ENCODE measurements around the gene COPE.
"Not testable (repeated sequence)": the region's sequence is repeated elsewhere in the genome, so short reads cannot be mapped to it uniquely, and the experiment has no call there.

Gene COPE

GRCh38 chr19:18928018-18928805, 9.0 kb upstream of the COPE start:
- Mint-ChIP-seq H3K4me1 (peaks cover 10% of the 10 kb centered on the region), H3K9me3 (no peaks in the 10 kb centered on the region), H3K36me3 (peaks cover 15% of the 10 kb centered on the region), H3K27me3 (peaks cover 12% of the 10 kb centered on the region), H3K4me3 (no peak overlapping the region), H3K27ac (no peak overlapping the region)
- no peak for DNase-seq
- CTCF ChIA-PET, result interaction anchor here (2.2 kb wide), 1 partner anchor 14 kb away, joined by 6 read pairs; no protein-coding TSS in a partner anchor

- H3K36me3 Mint-ChIP-seq, result peaks cover 21% of the 10 kb centered on the region
- peaks cover 14% of the 10 kb centered on the region for H3K4me1 Mint-ChIP-seq
- CTCF ChIA-PET, result no interaction called here
- H3K27me3 Mint-ChIP-seq, result no peaks in the 10 kb centered on the region
- H3K27ac Mint-ChIP-seq, result no peak overlapping the region
- no peak for DNase-seq
- H3K4me3 Mint-ChIP-seq, result no peak overlapping the region
- H3K9me3 Mint-ChIP-seq, result no peaks in the 10 kb centered on the region
These were observed 5.6 kb upstream of the COPE start for GRCh38 chr19:18924684-18925213.

- Mint-ChIP-seq H3K4me3 (peak overlapping the region; percentile 31), H3K4me1 (peaks cover 27% of the 10 kb centered on the region), H3K27ac (no peak overlapping the region), H3K27me3 (no peaks in the 10 kb centered on the region), H3K9me3 (no peaks in the 10 kb centered on the region), H3K36me3 (peaks cover 28% of the 10 kb centered on the region)
- CTCF ChIA-PET, result no interaction called here
- no peak for DNase-seq
These were observed 3.2 kb upstream of the COPE start for GRCh38 chr19:18922228-18922985.

- H3K4me1 Mint-ChIP-seq, result peaks cover 31% of the 10 kb centered on the region
- no peaks in the 10 kb centered on the region for H3K9me3 Mint-ChIP-seq
- no peaks in the 10 kb centered on the region for H3K27me3 Mint-ChIP-seq
- H3K4me3 Mint-ChIP-seq, result peak overlapping the region; percentile 84
- no peak for DNase-seq
- H3K36me3 Mint-ChIP-seq, result peaks cover 30% of the 10 kb centered on the region
- CTCF ChIA-PET, result no interaction called here
- no peak overlapping the region for H3K27ac Mint-ChIP-seq
These were observed 2.4 kb upstream of the COPE start for GRCh38 chr19:18921593-18921992.

GRCh38 chr19:18920400-18920799, 1.2 kb upstream of the COPE start:
- CTCF ChIA-PET, result no interaction called here
- Mint-ChIP-seq H3K4me3 (peak overlapping the region; percentile 84), H3K36me3 (peaks cover 28% of the 10 kb centered on the region), H3K9me3 (no peaks in the 10 kb centered on the region), H3K4me1 (peaks cover 36% of the 10 kb centered on the region), H3K27me3 (no peaks in the 10 kb centered on the region), H3K27ac (peak overlapping the region; percentile 90)
- DNase-seq, result no peak

GRCh38 chr19:18919900-18920214, 670 bp upstream of the COPE start:
- no peaks in the 10 kb centered on the region for H3K27me3 Mint-ChIP-seq
- H3K27ac Mint-ChIP-seq, result peak overlapping the region; percentile 90
- peak overlapping the region; percentile 84 for H3K4me3 Mint-ChIP-seq
- no peaks in the 10 kb centered on the region for H3K9me3 Mint-ChIP-seq
- CTCF ChIA-PET, result interaction anchor here (1.1 to 1.4 kb wide), 3 partner anchors 12 to 73 kb away, joined by 3 to 4 read pairs (median 3); no protein-coding TSS in a partner anchor
- no peak for DNase-seq
- H3K36me3 Mint-ChIP-seq, result peaks cover 31% of the 10 kb centered on the region
- H3K4me1 Mint-ChIP-seq, result peaks cover 36% of the 10 kb centered on the region

GRCh38 chr19:18917593-18917992, 1.6 kb downstream of the COPE start:
- peak overlapping the region; percentile 27 for H3K4me3 Mint-ChIP-seq
- H3K9me3 Mint-ChIP-seq, DNase-seq, CTCF ChIA-PET, H3K27me3 Mint-ChIP-seq: not testable (repeated sequence)
- peak overlapping the region; percentile 60 for H3K27ac Mint-ChIP-seq
- H3K36me3 Mint-ChIP-seq, result peaks cover 33% of the 10 kb centered on the region
- peaks cover 39% of the 10 kb centered on the region for H3K4me1 Mint-ChIP-seq

- Mint-ChIP-seq H3K4me3 (no peak overlapping the region), H3K27me3 (no peaks in the 10 kb centered on the region), H3K36me3 (peaks cover 29% of the 10 kb centered on the region), H3K9me3 (no peaks in the 10 kb centered on the region), H3K4me1 (peaks cover 33% of the 10 kb centered on the region), H3K27ac (no peak overlapping the region)
- CTCF ChIA-PET, result interaction anchor here (0.5 to 1.4 kb wide), 3 partner anchors 35 to 71 kb away, joined by 3 read pairs; no protein-coding TSS in a partner anchor
- peak; percentile 56 for DNase-seq
These were observed 3.5 kb downstream of the COPE start for GRCh38 chr19:18915639-18916038.

- H3K9me3 Mint-ChIP-seq, result no peaks in the 10 kb centered on the region
- no peaks in the 10 kb centered on the region for H3K27me3 Mint-ChIP-seq
- CTCF ChIA-PET, result no interaction called here
- peaks cover 21% of the 10 kb centered on the region for H3K4me1 Mint-ChIP-seq
- no peak for DNase-seq
- no peak overlapping the region for H3K4me3 Mint-ChIP-seq
- H3K36me3 Mint-ChIP-seq, result peaks cover 31% of the 10 kb centered on the region
- H3K27ac Mint-ChIP-seq, result no peak overlapping the region
These were observed 5.7 kb downstream of the COPE start for GRCh38 chr19:18913466-18913865.

- Mint-ChIP-seq H3K4me3 (no peak overlapping the region), H3K36me3 (peaks cover 31% of the 10 kb centered on the region), H3K27ac (no peak overlapping the region), H3K4me1 (peaks cover 17% of the 10 kb centered on the region), H3K9me3 (no peaks in the 10 kb centered on the region), H3K27me3 (no peaks in the 10 kb centered on the region)
- no peak for DNase-seq
- CTCF ChIA-PET, result no interaction called here
These were observed 6.3 kb downstream of the COPE start for GRCh38 chr19:18912933-18913332.

- CTCF ChIA-PET, result no interaction called here
- Mint-ChIP-seq H3K27ac (no peak overlapping the region), H3K36me3 (peaks cover 28% of the 10 kb centered on the region), H3K4me1 (peaks cover 7% of the 10 kb centered on the region), H3K9me3 (no peaks in the 10 kb centered on the region), H3K4me3 (no peak overlapping the region), H3K27me3 (no peaks in the 10 kb centered on the region)
- DNase-seq, result no peak
These were observed 8.3 kb downstream of the COPE start for GRCh38 chr19:18910801-18911436.

- Mint-ChIP-seq H3K27ac (no peak overlapping the region), H3K27me3 (no peaks in the 10 kb centered on the region), H3K4me3 (no peak overlapping the region), H3K9me3 (no peaks in the 10 kb centered on the region), H3K36me3 (peaks cover 29% of the 10 kb centered on the region), H3K4me1 (peaks cover 3% of the 10 kb centered on the region)
- CTCF ChIA-PET, result no interaction called here
- no peak for DNase-seq
These were observed 9.2 kb downstream of the COPE start for GRCh38 chr19:18910010-18910409.

GRCh38 chr19:18908917-18909619, 10.1 kb downstream of the COPE start:
- CTCF ChIA-PET, result no interaction called here
- no peak for DNase-seq
- no peak overlapping the region for H3K4me3 Mint-ChIP-seq
- peaks cover 29% of the 10 kb centered on the region for H3K36me3 Mint-ChIP-seq
- peaks cover 3% of the 10 kb centered on the region for H3K4me1 Mint-ChIP-seq
- H3K27ac Mint-ChIP-seq, result no peak overlapping the region
- H3K9me3 Mint-ChIP-seq, result no peaks in the 10 kb centered on the region
- H3K27me3 Mint-ChIP-seq, result no peaks in the 10 kb centered on the region
